H9 (cell line): ENCODE measurements around the gene GNAI2. TPM values are rescaled to one million over a fixed set of nuclear protein-coding genes. Genes with fewer than 3 reads are reported as not detected.
A peak's percentile ranks its signal among the peaks of the same experiment; 100 is the strongest.

Source experiments
- DNase-seq: peaks from one replicate; pipeline ENCODE4 v3.0.0-alpha.2; 2017
- H2AFZ ChIP-seq: one replicate; pipeline ENCODE4 v1.6.1; 2013; ENCODE audit warnings: mild to moderate bottlenecking, low read length, control low read depth, moderate library complexity
- H2AK5ac ChIP-seq: 2 replicates; pipeline ENCODE4 v1.6.1; 2013; ENCODE audit warnings: low read length, control low read depth, mixed read lengths; ENCODE audit not compliant: insufficient read length
- H2BK120ac ChIP-seq: one replicate; pipeline ENCODE4 v1.6.1; 2013; ENCODE audit warnings: low read depth, mild to moderate bottlenecking, low read length, control low read depth, inconsistent platforms; ENCODE audit not compliant: poor library complexity, severe bottlenecking
- H2BK12ac ChIP-seq: 2 replicates; pipeline ENCODE4 v1.6.1; 2013; ENCODE audit warnings: low read length, control low read depth, mixed read lengths, low read depth; ENCODE audit not compliant: insufficient read length
- H2BK15ac ChIP-seq: 2 replicates; pipeline ENCODE4 v1.6.1; 2013; ENCODE audit warnings: low read depth, low read length, control low read depth
- H2BK20ac ChIP-seq: one replicate; pipeline ENCODE4 v1.6.1; 2013; ENCODE audit warnings: low read depth, mild to moderate bottlenecking, low read length, control low read depth, inconsistent platforms; ENCODE audit not compliant: poor library complexity, severe bottlenecking
- H2BK5ac ChIP-seq: 2 replicates; pipeline ENCODE4 v1.6.1; 2013; ENCODE audit warnings: low read length, control low read depth, mixed read lengths; ENCODE audit not compliant: insufficient read length
- H3K14ac ChIP-seq: 2 replicates; pipeline ENCODE4 v1.6.1; 2013; ENCODE audit warnings: low read length, control low read depth; ENCODE audit not compliant: insufficient read depth
- H3K18ac ChIP-seq: 2 replicates; pipeline ENCODE4 v1.6.1; 2013; ENCODE audit warnings: low read depth, mild to moderate bottlenecking, mixed read lengths, low read length, control low read depth; ENCODE audit not compliant: insufficient read length
- H3K23ac ChIP-seq: 2 replicates; pipeline ENCODE4 v1.6.1; 2013; ENCODE audit warnings: low read length, control low read depth, mixed read lengths, low read depth; ENCODE audit not compliant: insufficient read length
- H3K23me2 ChIP-seq: 2 replicates; pipeline ENCODE4 v1.6.1; 2013; ENCODE audit warnings: low read depth, mild to moderate bottlenecking, mixed read lengths, low read length, control low read depth; ENCODE audit not compliant: insufficient read length, poor library complexity, severe bottlenecking
- H3K27ac ChIP-seq: 2 replicates; pipeline ENCODE4 v1.5.1; 2013; ENCODE audit warnings: low read length, control low read depth, mixed read lengths, low read depth; ENCODE audit not compliant: insufficient read length
- H3K27me3 ChIP-seq: 2 replicates; pipeline ENCODE4 v1.6.1; 2013; ENCODE audit warnings: low read length, control low read depth, inconsistent platforms; ENCODE audit not compliant: insufficient read depth
- H3K4ac ChIP-seq: 2 replicates; pipeline ENCODE4 v1.6.1; 2013; ENCODE audit warnings: low read depth, mild to moderate bottlenecking, control low read depth, inconsistent platforms, low read length, moderate library complexity
- H3K4me1 ChIP-seq: 2 replicates; pipeline ENCODE4 v1.6.1; 2013; ENCODE audit warnings: low read length, control low read depth, inconsistent platforms; ENCODE audit not compliant: insufficient read depth
- H3K4me2 ChIP-seq: 2 replicates; pipeline ENCODE4 v1.6.1; 2013; ENCODE audit warnings: low read length, control low read depth, mixed read lengths; ENCODE audit not compliant: insufficient read length, insufficient read depth
- H3K56ac ChIP-seq: 2 replicates; pipeline ENCODE4 v1.6.1; 2013; ENCODE audit warnings: low read depth, mild to moderate bottlenecking, mixed read lengths, low read length, control low read depth; ENCODE audit not compliant: insufficient read length
- H3K79me1 ChIP-seq: 2 replicates; pipeline ENCODE4 v1.6.1; 2013; ENCODE audit warnings: low read depth, mild to moderate bottlenecking, moderate library complexity, low read length, control low read depth, inconsistent platforms; ENCODE audit not compliant: insufficient read depth, poor library complexity, severe bottlenecking
- H3K79me2 ChIP-seq: 2 replicates; pipeline ENCODE4 v1.6.1; 2013; ENCODE audit warnings: low read length, control low read depth, inconsistent platforms; ENCODE audit not compliant: insufficient read depth
- H3K9ac ChIP-seq: 2 replicates; pipeline ENCODE4 v1.6.1; 2013; ENCODE audit warnings: low read length, control low read depth, mixed read lengths; ENCODE audit not compliant: insufficient read length; ENCODE audit errors: extremely low read depth
- H3K9me3 ChIP-seq: one replicate; pipeline ENCODE4 v1.6.1; 2013; ENCODE audit warnings: low read depth, low read length, inconsistent platforms; ENCODE audit not compliant: control insufficient read depth
- H3T11ph ChIP-seq: one replicate; pipeline ENCODE4 v1.6.1; 2013; ENCODE audit warnings: mild to moderate bottlenecking, low read length, control low read depth, inconsistent platforms
- H4K20me1 ChIP-seq: one replicate; pipeline ENCODE4 v1.6.1; 2013; ENCODE audit not compliant: control insufficient read depth, insufficient read length, insufficient read depth
- H4K5ac ChIP-seq: 2 replicates; pipeline ENCODE4 v1.6.1; 2013; ENCODE audit warnings: low read depth, mild to moderate bottlenecking, mixed read lengths, low read length, control low read depth; ENCODE audit not compliant: insufficient read length
- H4K8ac ChIP-seq: replicated peaks from 2 replicates; pipeline ENCODE4 v1.6.1; 2013; ENCODE audit warnings: low read length, control low read depth, mixed read lengths, low read depth; ENCODE audit not compliant: insufficient read length
- H4K91ac ChIP-seq: 2 replicates; pipeline ENCODE4 v1.6.1; 2013; ENCODE audit warnings: low read depth, mild to moderate bottlenecking, moderate library complexity, mixed read lengths, low read length, control low read depth; ENCODE audit not compliant: insufficient read length
- H3K27ac Mint-ChIP-seq, 3 experiments: 2 replicates in 2 of 3; 3 replicates in 1 of 3; pipeline ENCODE4 v1.8.0; 2020 to 2021; ENCODE audit warnings: mixed read lengths in 3 of 3, mild to moderate bottlenecking in 1 of 3, moderate library complexity in 1 of 3
- H3K27me3 Mint-ChIP-seq: 2 replicates; pipeline ENCODE4 v1.8.0; 2021; ENCODE audit warnings: low read depth, mild to moderate bottlenecking, moderate library complexity, mixed read lengths
- H3K36me3 Mint-ChIP-seq, 3 experiments: 2 replicates in 2 of 3; 3 replicates in 1 of 3; pipeline ENCODE4 v1.8.0; 2020 to 2021; ENCODE audit warnings: low read depth in 3 of 3, mixed read lengths in 3 of 3; ENCODE audit not compliant: insufficient read depth in 1 of 3
- H3K4me1 Mint-ChIP-seq, 2 experiments: 2 replicates each; pipeline ENCODE4 v1.8.0; 2020; ENCODE audit warnings: mixed read lengths in 2 of 2
- H3K4me3 Mint-ChIP-seq, 2 experiments: 2 replicates in 1 of 2; 3 replicates in 1 of 2; pipeline ENCODE4 v1.8.0; 2020 to 2021; ENCODE audit warnings: mild to moderate bottlenecking in 2 of 2, mixed read lengths in 2 of 2, moderate library complexity in 1 of 2
- H3K9me3 Mint-ChIP-seq, 2 experiments: 2 replicates in 1 of 2; 3 replicates in 1 of 2; pipeline ENCODE4 v1.8.0; 2020; ENCODE audit warnings: mild to moderate bottlenecking in 2 of 2, mixed read lengths in 2 of 2, moderate library complexity in 1 of 2
- CTCF ChIP-seq: fragments of 200-600 bp; sonication (generic); conservative IDR thresholded peaks from 3 replicates; pipeline ENCODE4 v1.8.0; 2021; ENCODE audit warnings: antibody characterized with exemption, mild to moderate bottlenecking
- WGBS: extraction: QIAGEN DNeasy Blood & Tissue Kit; methylation state at CpG from one replicate; pipeline ENCODE4 v1.1.7; 2013; ENCODE audit warnings: missing lambda C conversion rate, low lambda C conversion rate, mixed read lengths; ENCODE audit not compliant: insufficient read length; ENCODE audit errors: extremely low coverage; 5-methylcytosine and 5-hydroxymethylcytosine counted together
- total RNA-seq: library from RNA; stranded (reverse); gene quantifications from 2 replicates; pipeline ENCODE4 v1.2.1, GENCODE V29; 2021

Gene GNAI2
- total RNA-seq, 1 experiment from 2014 or later: 218 TPM

GRCh38 chr3:50245251-50245745 lies 9.3 kb downstream of the GNAI2 start:
- Histone ChIP-seq H3K23ac (no peak overlapping the region), H2BK15ac (no peak overlapping the region), H3K9me3 (no peaks in the 10 kb centered on the region), H3T11ph (no peak overlapping the region), H3K23me2 (peaks cover 3% of the 10 kb centered on the region), H3K14ac (peak overlapping the region; percentile 75), H3K27ac (no peak overlapping the region), H3K4ac (no peak overlapping the region), H2AFZ (no peak overlapping the region), H3K4me2 (peak overlapping the region; percentile 9), H2BK120ac (no peak overlapping the region), H2BK5ac (no peak overlapping the region), H3K9ac (no peak overlapping the region), H4K91ac (no peak overlapping the region), H3K79me1 (peaks cover 14% of the 10 kb centered on the region), H2BK20ac (no peak overlapping the region), H3K27me3 (no peaks in the 10 kb centered on the region), H3K4me1 (peaks cover 10% of the 10 kb centered on the region; the same call in 1 of the 2 replicates), H4K5ac (no peak overlapping the region), H3K18ac (peak overlapping the region; percentile 41), H3K79me2 (peaks cover 28% of the 10 kb centered on the region; the same call in 1 of the 2 replicates), H4K8ac (no peak overlapping the region), H3K56ac (no peak overlapping the region), H2BK12ac (no peak overlapping the region), H2AK5ac (no peak overlapping the region), H4K20me1 (peaks cover 3% of the 10 kb centered on the region)
- Mint-ChIP-seq H3K4me1 (peaks cover 58 to 71% of the 10 kb centered on the region in 2 experiments), H3K27me3 (no peaks in the 10 kb centered on the region), H3K36me3 (peaks cover 6 to 25% (median 23%) of the 10 kb centered on the region in 3 experiments), H3K9me3 (no peaks in the 10 kb centered on the region), H3K4me3 (peak overlapping the region in 1 of 2 experiments; percentile 56; a peak in 1 of 5 replicates), H3K27ac (peak overlapping the region; percentile 94; a peak in 6 of 7 replicates)
- WGBS: no CpG with 5 or more reads among the region's 16 CpGs
- no peak for DNase-seq
- TF ChIP-seq CTCF: no peak
